K562 (cell line): Measurements from ENCODE around the gene RCL1. TPM values are rescaled to one million over a fixed set of nuclear protein-coding genes. Genes with fewer than 3 reads are reported as not detected.

Source experiments
- CREM ChIP-seq: IDR thresholded peaks from 2 replicates; pipeline ENCODE4 v1.6.1; 2014; ENCODE audit warnings: antibody characterized with exemption, low read depth
- MCM3 ChIP-seq: fragments of 450-650 bp; IDR thresholded peaks from 2 replicates; pipeline ENCODE4 v1.6.1; 2016
- MEIS2 ChIP-seq: fragments of 450-650 bp; IDR thresholded peaks from 2 replicates; pipeline ENCODE4 v1.6.1; 2014; ENCODE audit warnings: mild to moderate bottlenecking; ENCODE audit not compliant: partially characterized antibody
- MYC ChIP-seq, 2 experiments: fragments of 250-450 bp in 1 of 2; sonication (Bioruptor Pico) in 1 of 2; IDR thresholded peaks; 2 replicates each; pipeline versions ENCODE4 v1.5.1 to v1.6.1; 2012 to 2021; ENCODE audit warnings: low read depth in 2 of 2, borderline replicate concordance in 1 of 2, improper control_type of control experiment in 1 of 2, low read length in 1 of 2, mild to moderate bottlenecking in 1 of 2, moderate library complexity in 1 of 2
- SREBF1 ChIP-seq: fragments of 150-350 bp; IDR thresholded peaks from 2 replicates; pipeline ENCODE4 v1.6.1; 2014; ENCODE audit warnings: antibody characterized with exemption, low read depth, low read length, borderline replicate concordance
- ZKSCAN3 ChIP-seq: fragments of 250-450 bp; sonication (Bioruptor Pico); IDR thresholded peaks from 2 replicates; pipeline ENCODE4 v1.4.0; 2020
- ZNF124 ChIP-seq: sonication (generic); formaldehyde crosslinking; IDR thresholded peaks from 2 replicates; pipeline ENCODE4 v1.8.1; 2022; ENCODE audit warnings: missing genetic modification reagents
- ZNF507 ChIP-seq: conservative IDR thresholded peaks from 2 replicates; pipeline ENCODE4 v1.6.1; 2017; ENCODE audit warnings: missing genetic modification characterization, missing compliant biosample characterization
- polyA plus RNA-seq, 8 experiments: library from polyadenylated mRNA; depleted of rRNA in 4 of 8; stranded (reverse) in 5 of 8; unstranded in 3 of 8; fragments of >200 nt; fragmentation: Nextera tagmentation in 2 of 8; fragmentation: Illumina TruSeq in 1 of 8; extraction: Ambion mirVana in 2 of 8; extraction: Trizol in 1 of 8; gene quantifications; 2 replicates each; pipeline versions ENCODE4 v1.2.1 to v1.2.3, GENCODE V29; 2011 to 2014; ENCODE audit warnings: inconsistent platforms in 1 of 8, missing spikeins in 1 of 8
- total RNA-seq, 7 experiments: library from RNA; depleted of rRNA in 6 of 7; stranded (reverse); fragments of >200 nt in 6 of 7; fragmentation: Illumina TruSeq in 2 of 7; extraction: Trizol in 2 of 7; gene quantifications; 2 replicates each; pipeline versions ENCODE4 v1.2.1 to v1.2.3, GENCODE V29; 2011 to 2021; ENCODE audit warnings: low replicate concordance in 1 of 7
- TF ChIP-seq, protein P1 (sequence below): fragments of 450-650 bp; IDR thresholded peaks from 2 replicates; pipeline ENCODE4 v1.6.1; 2016; ENCODE audit warnings: low read depth

Gene RCL1
- total and polyA plus RNA-seq, 9 of the 15 experiments (the other 6 are each of a cell fraction or from before 2014, with no cell fraction given) = 24.0 to 67.7 (median 38.6) TPM

GRCh38 chr9:4832786-4833579 is 40.2 kb downstream of the RCL1 start (continued):
- TF ChIP-seq ZNF507 (no peak), CREM (0 out of 2 replicates have a peak, but pooled peaks have one; percentile 39), MEIS2 (peak; percentile 44), ZKSCAN3 (no peak), SREBF1 (no peak), MYC (IDR thresholded peaks at IDR 0.05; ENCODE audit: low read depth, low read length) (no peak), MYC (CRISPR knock-in tag; IDR thresholded peaks at IDR 0.05; ENCODE audit: borderline replicate concordance, low read depth) (no peak), MCM3 (no peak), ZNF124 (CRISPR knock-in tag) (no peak)
- TF ChIP-seq, protein P1, sequence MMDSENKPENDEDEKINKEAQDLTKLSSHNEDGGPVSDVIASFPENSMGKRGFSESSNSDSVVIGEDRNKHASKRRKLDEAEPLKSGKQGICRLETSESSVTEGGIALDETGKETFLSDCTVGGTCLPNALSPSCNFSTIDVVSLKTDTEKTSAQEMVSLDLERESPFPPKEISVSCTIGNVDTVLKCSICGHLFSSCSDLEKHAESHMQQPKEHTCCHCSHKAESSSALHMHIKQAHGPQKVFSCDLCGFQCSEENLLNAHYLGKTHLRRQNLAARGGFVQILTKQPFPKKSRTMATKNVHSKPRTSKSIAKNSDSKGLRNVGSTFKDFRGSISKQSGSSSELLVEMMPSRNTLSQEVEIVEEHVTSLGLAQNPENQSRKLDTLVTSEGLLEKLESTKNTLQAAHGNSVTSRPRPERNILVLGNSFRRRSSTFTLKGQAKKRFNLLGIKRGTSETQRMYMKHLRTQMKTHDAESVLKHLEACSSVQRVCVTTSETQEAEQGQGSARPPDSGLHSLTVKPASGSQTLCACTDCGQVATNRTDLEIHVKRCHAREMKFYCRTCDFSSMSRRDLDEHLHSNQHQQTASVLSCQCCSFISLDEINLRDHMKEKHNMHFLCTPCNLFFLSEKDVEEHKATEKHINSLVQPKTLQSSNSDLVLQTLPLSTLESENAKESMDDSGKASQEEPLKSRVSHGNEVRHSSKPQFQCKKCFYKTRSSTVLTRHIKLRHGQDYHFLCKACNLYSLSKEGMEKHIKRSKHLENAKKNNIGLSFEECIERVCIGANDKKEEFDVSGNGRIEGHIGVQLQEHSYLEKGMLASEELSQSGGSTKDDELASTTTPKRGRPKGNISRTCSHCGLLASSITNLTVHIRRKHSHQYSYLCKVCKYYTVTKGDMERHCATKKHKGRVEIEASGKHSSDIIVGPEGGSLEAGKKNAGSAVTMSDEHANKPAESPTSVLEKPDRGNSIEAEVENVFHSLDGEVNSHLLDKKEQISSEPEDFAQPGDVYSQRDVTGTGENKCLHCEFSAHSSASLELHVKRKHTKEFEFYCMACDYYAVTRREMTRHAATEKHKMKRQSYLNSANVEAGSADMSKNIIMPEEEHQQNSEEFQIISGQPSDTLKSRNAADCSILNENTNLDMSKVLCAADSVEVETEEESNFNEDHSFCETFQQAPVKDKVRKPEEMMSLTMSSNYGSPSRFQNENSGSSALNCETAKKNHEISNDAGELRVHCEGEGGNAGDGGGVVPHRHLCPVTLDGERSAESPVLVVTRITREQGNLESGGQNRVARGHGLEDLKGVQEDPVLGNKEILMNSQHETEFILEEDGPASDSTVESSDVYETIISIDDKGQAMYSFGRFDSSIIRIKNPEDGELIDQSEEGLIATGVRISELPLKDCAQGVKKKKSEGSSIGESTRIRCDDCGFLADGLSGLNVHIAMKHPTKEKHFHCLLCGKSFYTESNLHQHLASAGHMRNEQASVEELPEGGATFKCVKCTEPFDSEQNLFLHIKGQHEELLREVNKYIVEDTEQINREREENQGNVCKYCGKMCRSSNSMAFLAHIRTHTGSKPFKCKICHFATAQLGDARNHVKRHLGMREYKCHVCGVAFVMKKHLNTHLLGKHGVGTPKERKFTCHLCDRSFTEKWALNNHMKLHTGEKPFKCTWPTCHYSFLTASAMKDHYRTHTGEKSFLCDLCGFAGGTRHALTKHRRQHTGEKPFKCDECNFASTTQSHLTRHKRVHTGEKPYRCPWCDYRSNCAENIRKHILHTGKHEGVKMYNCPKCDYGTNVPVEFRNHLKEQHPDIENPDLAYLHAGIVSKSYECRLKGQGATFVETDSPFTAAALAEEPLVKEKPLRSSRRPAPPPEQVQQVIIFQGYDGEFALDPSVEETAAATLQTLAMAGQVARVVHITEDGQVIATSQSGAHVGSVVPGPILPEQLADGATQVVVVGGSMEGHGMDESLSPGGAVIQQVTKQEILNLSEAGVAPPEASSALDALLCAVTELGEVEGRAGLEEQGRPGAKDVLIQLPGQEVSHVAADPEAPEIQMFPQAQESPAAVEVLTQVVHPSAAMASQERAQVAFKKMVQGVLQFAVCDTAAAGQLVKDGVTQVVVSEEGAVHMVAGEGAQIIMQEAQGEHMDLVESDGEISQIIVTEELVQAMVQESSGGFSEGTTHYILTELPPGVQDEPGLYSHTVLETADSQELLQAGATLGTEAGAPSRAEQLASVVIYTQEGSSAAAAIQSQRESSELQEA = no peak
